GM10248 (cell line): ENCODE measurements around the gene CRIP1.

Source experiments
- CTCF ChIA-PET: fragments of 300-600 bp; sonication (Branson Sonifier 250); formaldehyde crosslinking; extraction: SDS; loops from one replicate; lab custom pipeline; 2021; ENCODE audit warnings: antibody characterized with exemption; lab: Yijun Ruan, JAX
- POLR2A ChIA-PET: fragments of 350-650 bp; sonication (Branson Sonifier 250); formaldehyde crosslinking; extraction: SDS; loops from one replicate; lab custom pipeline; 2020; ENCODE audit warnings: antibody characterized with exemption; lab: Yijun Ruan, JAX
- DNase-seq: peaks from one replicate; pipeline ENCODE4 v3.0.0; 2012; ENCODE audit errors: extremely low spot score
- TF ChIP-seq, protein P1 (sequence below): IDR thresholded peaks from 2 replicates; pipeline ENCODE4 v1.5.1; 2012; ENCODE audit warnings: mild to moderate bottlenecking, low read depth; ENCODE audit errors: extremely low read depth, missing control alignments, control extremely low read depth

Gene CRIP1

GRCh38 chr14:105503935-105504692, 17.4 kb downstream of the CRIP1 start:
- ChIA-PET POLR2A (no interaction called here), CTCF (no interaction called here)
- TF ChIP-seq, protein P1, sequence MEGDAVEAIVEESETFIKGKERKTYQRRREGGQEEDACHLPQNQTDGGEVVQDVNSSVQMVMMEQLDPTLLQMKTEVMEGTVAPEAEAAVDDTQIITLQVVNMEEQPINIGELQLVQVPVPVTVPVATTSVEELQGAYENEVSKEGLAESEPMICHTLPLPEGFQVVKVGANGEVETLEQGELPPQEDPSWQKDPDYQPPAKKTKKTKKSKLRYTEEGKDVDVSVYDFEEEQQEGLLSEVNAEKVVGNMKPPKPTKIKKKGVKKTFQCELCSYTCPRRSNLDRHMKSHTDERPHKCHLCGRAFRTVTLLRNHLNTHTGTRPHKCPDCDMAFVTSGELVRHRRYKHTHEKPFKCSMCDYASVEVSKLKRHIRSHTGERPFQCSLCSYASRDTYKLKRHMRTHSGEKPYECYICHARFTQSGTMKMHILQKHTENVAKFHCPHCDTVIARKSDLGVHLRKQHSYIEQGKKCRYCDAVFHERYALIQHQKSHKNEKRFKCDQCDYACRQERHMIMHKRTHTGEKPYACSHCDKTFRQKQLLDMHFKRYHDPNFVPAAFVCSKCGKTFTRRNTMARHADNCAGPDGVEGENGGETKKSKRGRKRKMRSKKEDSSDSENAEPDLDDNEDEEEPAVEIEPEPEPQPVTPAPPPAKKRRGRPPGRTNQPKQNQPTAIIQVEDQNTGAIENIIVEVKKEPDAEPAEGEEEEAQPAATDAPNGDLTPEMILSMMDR: no peak
- no peak for DNase-seq

DNA sequence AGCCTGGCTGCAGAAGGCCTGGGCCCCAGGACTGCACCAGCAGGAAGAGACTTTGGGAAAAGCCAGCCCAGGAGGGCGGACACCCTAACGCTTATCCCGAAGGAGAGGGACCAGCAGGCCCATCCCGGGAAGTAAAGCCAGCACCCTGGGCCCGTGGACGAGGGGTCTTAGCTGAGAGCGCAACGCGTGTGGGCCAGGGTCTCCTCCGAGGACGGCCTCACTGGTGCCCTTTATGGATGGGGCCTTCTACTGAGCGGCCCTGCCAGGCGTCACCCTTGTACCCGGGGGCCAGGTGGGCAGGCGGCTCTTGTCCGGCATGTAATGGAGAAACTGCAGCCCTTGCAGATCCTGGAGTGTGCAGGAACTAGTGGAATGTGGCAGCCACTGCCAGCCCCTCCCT, 18.4 kb downstream of the CRIP1 start:
- ChIA-PET CTCF (no interaction called here), POLR2A (no interaction called here)
- DNase-seq: no peak
- TF ChIP-seq, protein P1: no peak

GRCh38 chr14:105507247-105507646, 20.6 kb downstream of the CRIP1 start:
- POLR2A ChIA-PET: no interaction called here
- CTCF ChIA-PET: interaction anchor here (0.9 kb wide), 1 partner anchor 21 kb away, joined by 5 read pairs; no protein-coding TSS in a partner anchor
- TF ChIP-seq, protein P1: no peak
- DNase-seq: no peak

DNA sequence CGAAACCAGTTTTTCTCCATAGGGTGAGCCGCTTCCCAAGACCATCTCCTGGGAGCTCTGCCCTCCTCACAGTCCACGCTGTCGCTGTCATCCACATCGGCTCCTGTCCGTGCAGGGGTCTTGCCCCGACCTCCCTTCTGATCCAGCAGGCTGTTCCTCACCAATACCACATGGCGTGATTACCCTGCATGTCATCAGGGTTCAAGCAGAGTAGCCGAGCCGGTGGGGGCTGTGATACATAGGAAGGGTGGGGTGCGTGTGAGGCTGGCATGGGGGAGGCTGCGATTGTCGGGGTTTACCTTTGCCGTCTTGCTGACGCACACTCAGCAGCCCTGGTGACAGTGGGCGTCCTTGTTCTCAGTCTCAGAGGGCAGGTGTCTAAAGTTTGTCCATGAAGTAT, 21.4 kb downstream of the CRIP1 start:
- TF ChIP-seq, protein P1: no peak
- ChIA-PET CTCF (no interaction called here), POLR2A (no interaction called here)
- no peak for DNase-seq

DNA sequence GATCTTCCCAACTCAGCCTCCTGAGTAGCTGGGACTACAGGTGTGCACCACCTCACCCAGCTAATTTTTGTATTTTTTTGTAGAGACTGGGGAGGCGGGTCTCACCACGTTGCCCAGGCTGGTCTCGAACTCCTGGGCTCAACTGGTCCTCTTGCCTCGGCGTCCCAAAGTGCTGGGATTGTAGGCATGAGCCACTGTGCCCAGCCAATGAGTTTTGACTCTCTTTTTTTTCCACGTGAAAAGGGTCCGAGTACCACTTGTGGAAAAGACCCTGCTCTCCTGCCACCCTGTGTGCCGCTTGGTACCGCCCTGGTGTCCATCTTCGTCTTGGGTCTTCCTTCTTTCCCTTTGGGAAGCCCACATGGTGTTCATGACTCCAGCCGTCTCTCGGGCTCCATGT, 21.9 kb downstream of the CRIP1 start:
- CTCF ChIA-PET: no interaction called here
- POLR2A ChIA-PET: no interaction called here
- TF ChIP-seq, protein P1: no peak
- DNase-seq: no peak

GRCh38 chr14:105517096-105517495, 30.4 kb downstream of the CRIP1 start:
- CTCF ChIA-PET: interaction anchor here (0.8 to 2.6 kb wide), 3 partner anchors 9 to 901 kb away, joined by 3 to 12 read pairs (median 4); no protein-coding TSS in a partner anchor
- no peak for DNase-seq
- TF ChIP-seq, protein P1: no peak
- POLR2A ChIA-PET: no interaction called here
